GM12878 (cell line): ENCODE data around the gene AOPEP.

Experiments
- POLR2AphosphoS5 ChIP-seq: IDR thresholded peaks from 2 replicates; pipeline ENCODE4 v1.6.1; 2011; ENCODE audit warnings: mild to moderate bottlenecking, low read length, inconsistent platforms
- SIN3A ChIP-seq: IDR thresholded peaks from 2 replicates; pipeline ENCODE4 v1.6.1; 2012; ENCODE audit warnings: low read depth, low read length, improper control_type of control experiment
- SMC3 ChIP-seq: IDR thresholded peaks from 2 replicates; pipeline ENCODE4 v1.6.1; 2011; ENCODE audit warnings: low read length, improper control_type of control experiment, borderline replicate concordance

- no peak for TF ChIP-seq SMC3
- TF ChIP-seq POLR2AphosphoS5: no peak
- TF ChIP-seq SIN3A: no peak
These were observed 47.2 kb downstream of the AOPEP start for GRCh38 chr9:94773655-94774054.
